AG09319 (cell line): Measurements from ENCODE around the gene GTSE1.

ENCODE experiments used
- DNase-seq: peaks from one replicate; pipeline ENCODE4 v3.0.0-alpha.2; 2010; ENCODE audit warnings: low read depth; ENCODE audit errors: extremely low read depth
- CTCF ChIP-seq: IDR thresholded peaks from 2 replicates; pipeline ENCODE4 v1.5.1; 2011; ENCODE audit warnings: low read depth, mild to moderate bottlenecking, inconsistent platforms, low read length, moderate library complexity

Gene GTSE1

GRCh38 chr22:46380069-46380468 lies 83.4 kb downstream of the GTSE1 start:
- DNase-seq = no peak
- no peak for TF ChIP-seq CTCF
